HG02943 (cell line): ENCODE results near the gene TRABD2A.
"Not testable (repeated sequence)": the region's sequence is repeated elsewhere in the genome, so short reads cannot be mapped to it uniquely, and the experiment has no call there.

Experiments used
- ATAC-seq: cut with Tn5 transposase; IDR thresholded peaks from one replicate; pipeline ENCODE4 v1.9.1; 2021; ENCODE audit warnings: mild to moderate bottlenecking, low read depth, moderate library complexity; ENCODE audit not compliant: unreplicated experiment

The TRABD2A gene

GRCh38 chr2:84882414-84882738 lies 1.5 kb upstream of the TRABD2A start:
- ATAC-seq = no peak

GRCh38 chr2:84881581-84882413 lies 913 bp upstream of the TRABD2A start:
- ATAC-seq = peak; percentile 61

GRCh38 chr2:84880395-84880644 lies 564 bp downstream of the TRABD2A start:
- ATAC-seq = no peak

GRCh38 chr2:84879584-84880394 lies 1.1 kb downstream of the TRABD2A start:
- peak; percentile 51 for ATAC-seq

- ATAC-seq = no peak
These were observed 1.8 kb downstream of the TRABD2A start for GRCh38 chr2:84878896-84879583.

- ATAC-seq = no peak
These were observed 2.4 kb downstream of the TRABD2A start for GRCh38 chr2:84878459-84878858.

GRCh38 chr2:84876369-84876768 lies 4.5 kb downstream of the TRABD2A start:
- no peak for ATAC-seq

GRCh38 chr2:84875619-84876018 lies 5.3 kb downstream of the TRABD2A start:
- not testable (repeated sequence) for ATAC-seq

GRCh38 chr2:84875213-84875560 lies 5.7 kb downstream of the TRABD2A start:
- ATAC-seq = no peak

- no peak for ATAC-seq
These were observed 6.3 kb downstream of the TRABD2A start for GRCh38 chr2:84874381-84875212.

GRCh38 chr2:84873350-84873749 lies 7.5 kb downstream of the TRABD2A start:
- no peak for ATAC-seq

GRCh38 chr2:84872691-84873090 lies 8.2 kb downstream of the TRABD2A start:
- ATAC-seq = not testable (repeated sequence)

GRCh38 chr2:84870306-84870705 lies 10.6 kb downstream of the TRABD2A start:
- ATAC-seq = no peak

GRCh38 chr2:84868327-84868726 lies 12.6 kb downstream of the TRABD2A start:
- ATAC-seq = not testable (repeated sequence)

GRCh38 chr2:84866122-84866521 lies 14.8 kb downstream of the TRABD2A start:
- no peak for ATAC-seq

GRCh38 chr2:84865181-84865783 lies 15.6 kb downstream of the TRABD2A start:
- no peak for ATAC-seq

- ATAC-seq = no peak
These were observed 18.9 kb downstream of the TRABD2A start for GRCh38 chr2:84862006-84862405.

- ATAC-seq = no peak
These were observed 19.3 kb downstream of the TRABD2A start for GRCh38 chr2:84861539-84861938.

GRCh38 chr2:84858937-84859336 lies 21.9 kb downstream of the TRABD2A start:
- ATAC-seq = no peak

- no peak for ATAC-seq
These were observed 22.8 kb downstream of the TRABD2A start for GRCh38 chr2:84858123-84858522.
